PC-3 (cell line): ENCODE data around the gene HUNK. TPM values are rescaled to one million over a fixed set of nuclear protein-coding genes. Genes with fewer than 3 reads are reported as not detected.
A peak's percentile ranks its signal among the peaks of the same experiment; 100 is the strongest.

Experiments
- ATAC-seq: fragments of 200-7000 bp; cut with Tn5 transposase; 2 replicates; pipeline ENCODE4 v1.9.1; 2020; ENCODE audit warnings: mild to moderate bottlenecking, moderate library complexity
- Bru-seq: library from RNA; stranded (reverse); fragments of 400-500 nt; gene quantifications from one replicate; lab custom pipeline; 2021; lab: Mats Ljungman, UMichigan
- BruChase-seq, 2 experiments: library from RNA; stranded (reverse); fragments of 400-500 nt; gene quantifications; one replicate each; lab custom pipeline; 2021; lab: Mats Ljungman, UMichigan
- BruUV-seq: library from RNA; stranded (reverse); fragments of 400-500 nt; replicated peaks from 2 replicates; lab custom pipeline; 2021; lab: Mats Ljungman, UMichigan
- CTCF ChIA-PET: fragments of 300-600 bp; sonication (Branson Sonifier 250); formaldehyde crosslinking; loops from one replicate; lab custom pipeline; 2022; ENCODE audit warnings: antibody characterized with exemption; lab: Charles Lee
- POLR2A ChIA-PET: fragments of 300-600 bp; sonication (Branson Sonifier 250); formaldehyde crosslinking; loops from one replicate; lab custom pipeline; 2022; ENCODE audit warnings: antibody characterized with exemption; ENCODE audit not compliant: unreplicated experiment; lab: Charles Lee
- DNase-seq: peaks from one replicate; pipeline ENCODE4 v3.0.0-alpha.2; 2015
- H2AFZ ChIP-seq: fragments of 300-600 bp; sonication (generic); 2 replicates; pipeline ENCODE4 v1.6.0; 2016; ENCODE audit warnings: antibody characterized with exemption, low read length
- H3F3A ChIP-seq: fragments of 300-600 bp; sonication (generic); one replicate; pipeline ENCODE4 v1.6.0; 2017; ENCODE audit warnings: antibody characterized with exemption, low read length, control low read depth, mild to moderate bottlenecking; ENCODE audit not compliant: unreplicated experiment
- H3K27ac ChIP-seq: fragments of 300-600 bp; sonication (generic); 2 replicates; pipeline ENCODE4 v1.5.1; 2016; ENCODE audit warnings: mild to moderate bottlenecking, low read length
- H3K27me3 ChIP-seq: fragments of 300-600 bp; sonication (generic); 2 replicates; pipeline ENCODE4 v1.6.1; 2016; ENCODE audit warnings: low read length, mixed read lengths
- H3K36me3 ChIP-seq: fragments of 300-600 bp; sonication (generic); 2 replicates; pipeline ENCODE4 v1.6.1; 2016; ENCODE audit warnings: low read depth, mixed run types, low read length, mixed read lengths
- H3K4me1 ChIP-seq: fragments of 300-600 bp; sonication (generic); 2 replicates; pipeline ENCODE4 v1.5.1; 2016; ENCODE audit warnings: low read length; ENCODE audit not compliant: insufficient read depth
- H3K4me2 ChIP-seq: fragments of 300-600 bp; sonication (generic); 2 replicates; pipeline ENCODE4 v1.6.0; 2016; ENCODE audit warnings: low read length
- H3K4me3 ChIP-seq: fragments of 300-600 bp; sonication (generic); 2 replicates; pipeline ENCODE4 v1.5.1; 2016; ENCODE audit warnings: mild to moderate bottlenecking, low read length, mixed read lengths
- H3K79me2 ChIP-seq: fragments of 300-600 bp; sonication (generic); 2 replicates; pipeline ENCODE4 v1.6.1; 2017; ENCODE audit warnings: low read length, mixed read lengths
- H3K9ac ChIP-seq: fragments of 300-600 bp; sonication (generic); 2 replicates; pipeline ENCODE4 v1.6.0; 2016; ENCODE audit warnings: mild to moderate bottlenecking, low read length
- H3K9me2 ChIP-seq: fragments of 300-600 bp; sonication (generic); replicated peaks from 2 replicates; pipeline ENCODE4 v1.6.1; 2016; ENCODE audit warnings: mixed run types, low read length, mixed read lengths
- H3K9me3 ChIP-seq: fragments of 300-600 bp; sonication (generic); 2 replicates; pipeline ENCODE4 v1.6.1; 2016; ENCODE audit warnings: low read length, mixed read lengths
- H4K20me1 ChIP-seq: fragments of 300-600 bp; sonication (generic); 2 replicates; pipeline ENCODE4 v1.6.1; 2016; ENCODE audit warnings: low read length, mixed read lengths
- CTCF ChIP-seq: fragments of 300-600 bp; sonication (generic); conservative IDR thresholded peaks from 2 replicates; pipeline ENCODE4 v1.5.1; 2017; ENCODE audit warnings: antibody characterized with exemption, low read depth, mild to moderate bottlenecking, low read length
- EZH2 ChIP-seq: fragments of 300-600 bp; sonication (generic); IDR thresholded peaks from one replicate; pipeline ENCODE4 v1.6.1; 2017; ENCODE audit warnings: antibody characterized with exemption, mild to moderate bottlenecking, low read length; ENCODE audit not compliant: unreplicated experiment
- EZH2phosphoT487 ChIP-seq: fragments of 300-600 bp; sonication (generic); IDR thresholded peaks from 2 replicates; pipeline ENCODE4 v1.6.1; 2018; ENCODE audit warnings: mild to moderate bottlenecking, antibody characterized with exemption, low read length, borderline replicate concordance
- intact Hi-C: fragments of 100-400 bp; cut with micrococcal nuclease; formaldehyde crosslinking; loops from 2 replicates; pipeline ENCODE4 v1.9.0; 2023
- long read RNA-seq: library from polyadenylated mRNA; unstranded; transcript quantifications from one replicate; pipeline ENCODE4 v2.0.0, GENCODE V29; 2021; ENCODE audit not compliant: unreplicated experiment
- total RNA-seq: library from RNA; depleted of rRNA; stranded (reverse); fragments of >200 nt; gene quantifications from 2 replicates; pipeline ENCODE4 v1.2.3, GENCODE V29; 2014; rRNA removed

Gene HUNK
- total RNA-seq = not detected in 2 replicates
- percentile 6 among the genes with signal in this experiment for Bru-seq, nascent RNA
- percentile 0 among the genes with signal in this experiment for BruChase-seq, experiment 1, labeled RNA remaining after a 6-hour chase
- percentile 3 among the genes with signal in this experiment for BruChase-seq, experiment 2, labeled RNA remaining after a 2-hour chase
- long read RNA-seq = 0 reads

DNA sequence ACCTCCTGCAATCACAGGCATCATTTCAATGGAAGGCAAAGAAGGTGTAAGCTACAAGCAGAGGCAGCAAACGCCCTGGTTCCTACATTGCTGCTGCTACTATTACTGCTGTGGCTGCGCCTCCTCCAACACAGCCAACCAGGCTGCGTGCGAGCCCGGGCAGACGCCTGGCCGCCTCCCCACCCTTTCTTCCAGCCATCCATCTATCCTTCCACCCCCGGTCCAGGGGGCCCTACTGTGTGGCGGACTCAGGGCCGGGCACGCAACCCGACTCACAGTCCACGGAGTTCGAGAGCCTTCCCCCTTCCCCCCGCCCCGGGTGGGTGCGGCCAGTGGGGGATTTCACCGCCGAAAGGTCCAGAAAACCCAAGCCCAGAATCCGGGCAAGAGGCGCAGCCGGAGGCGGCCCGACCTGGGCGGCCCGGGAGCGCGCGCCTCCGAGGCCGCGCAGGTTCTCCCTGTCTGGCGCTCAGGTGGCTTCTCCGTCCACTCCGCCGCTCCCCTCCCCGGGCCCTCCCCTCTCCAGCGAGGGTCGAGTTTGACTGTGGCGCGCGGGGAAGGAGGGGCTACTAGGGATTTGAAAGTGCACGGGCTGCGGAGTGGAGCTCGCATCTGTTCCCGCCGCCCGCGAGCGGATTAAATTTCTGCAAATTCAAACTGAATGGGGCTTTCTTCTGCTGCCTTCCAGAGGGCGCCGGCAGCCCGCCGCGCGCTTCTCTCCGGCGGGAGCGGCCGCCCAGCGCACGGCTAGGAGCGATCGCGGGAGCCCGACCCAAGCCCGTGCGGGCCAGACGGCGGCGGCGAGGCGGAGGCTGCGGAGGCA, at the start of gene HUNK:
HUNK (plus strand) TSS at position 569 of the 823 bp plus-strand sequence. CDS start 655 bp downstream, outside the sequence.
- Histone ChIP-seq H3F3A (no peaks in the 10 kb centered on the region), H3K36me3 (no peaks in the 10 kb centered on the region), H2AFZ (0 out of 2 replicates have a peak within 1 kb of the TSS, but pooled peaks have one; percentile 31), H3K27ac (no peak within 1 kb of the TSS), H3K79me2 (no peaks in the 10 kb centered on the region), H4K20me1 (no peaks in the 10 kb centered on the region), H3K4me2 (peak within 1 kb of the TSS; percentile 72), H3K9ac (no peak within 1 kb of the TSS), H3K27me3 (peaks cover 83% of the 10 kb centered on the region), H3K9me3 (no peaks in the 10 kb centered on the region), H3K4me1 (no peaks in the 10 kb centered on the region), H3K4me3 (peak within 1 kb of the TSS; percentile 46; the same call in 1 of the 2 replicates), H3K9me2 (no peaks in the 10 kb centered on the region)
- peak; percentile 60 for ATAC-seq
- intact Hi-C loops = no loop called here
- DNase-seq = no peak
- POLR2A ChIA-PET = no interaction called here
- no TSS peak for BruUV-seq
- TF ChIP-seq EZH2 = peak; percentile 82
- peak; percentile 63; the same call in 1 of the 2 replicates for TF ChIP-seq EZH2phosphoT487
- no peak for TF ChIP-seq CTCF
- CTCF ChIA-PET = no interaction called here

- CTCF ChIA-PET = no interaction called here
- Histone ChIP-seq H3K9me2 (no peaks in the 10 kb centered on the region), H3K27me3 (peaks cover 47% of the 10 kb centered on the region), H3K27ac (no peak overlapping the region), H3K9me3 (no peaks in the 10 kb centered on the region), H4K20me1 (no peaks in the 10 kb centered on the region), H3K4me3 (no peak overlapping the region), H3K4me1 (no peaks in the 10 kb centered on the region), H3K9ac (no peak overlapping the region), H3K4me2 (no peak overlapping the region), H3K36me3 (no peaks in the 10 kb centered on the region), H2AFZ (no peak overlapping the region), H3F3A (no peaks in the 10 kb centered on the region), H3K79me2 (no peaks in the 10 kb centered on the region)
- no TSS peak for BruUV-seq
- POLR2A ChIA-PET = no interaction called here
- ATAC-seq (no peak), DNase-seq (no peak)
- no peak for TF ChIP-seq EZH2phosphoT487
- no peak for TF ChIP-seq EZH2
- no peak for TF ChIP-seq CTCF
- intact Hi-C loops = no loop called here
These were observed 42.9 kb upstream of the HUNK start for GRCh38 chr21:31829736-31830472.
